ENCODE results near the gene RPL15.
"Not testable (repeated sequence)": the region's sequence is repeated elsewhere in the genome, so short reads cannot be mapped to it uniquely, and the experiment has no call there.

The RPL15 gene

GRCh38 chr3:23869977-23870662 is 46.8 kb upstream of the RPL15 start:
- DNase-seq (ENCODE audit: low read depth in 1 of 2, low spot score in 1 of 2) = no peak
- no peaks in the 10 kb centered on the region for H3K27me3 ChIP-seq (ENCODE audit: insufficient read depth, poor library complexity, severe bottlenecking)
- no peak overlapping the region for H3K27ac ChIP-seq (replicated peaks)
- no peak overlapping the region for H3K4me3 ChIP-seq (replicated peaks; ENCODE audit: insufficient read depth, low read length)
- TF ChIP-seq POLR2AphosphoS5 (IDR thresholded peaks at IDR 0.05; ENCODE audit: low read depth) (no peak), SPI1 (IDR thresholded peaks at IDR 0.05; ENCODE audit: borderline replicate concordance, low read depth) (no peak), CTCF (IDR thresholded peaks at IDR 0.05; ENCODE audit: insufficient read depth, low read length) (no peak), GABPA (IDR thresholded peaks at IDR 0.05; ENCODE audit: low read depth) (no peak), REST (IDR thresholded peaks at IDR 0.05; ENCODE audit: insufficient replicate concordance, low read depth) (no peak)

- not testable (repeated sequence) for H3K27me3 ChIP-seq (ENCODE audit: insufficient read depth, poor library complexity, severe bottlenecking); H3K4me3 ChIP-seq (replicated peaks; ENCODE audit: insufficient read depth, low read length); H3K27ac ChIP-seq (replicated peaks); DNase-seq (ENCODE audit: low read depth in 1 of 2, low spot score in 1 of 2)
Observed at GRCh38 chr3:23870663-23871043, 46.3 kb upstream of the RPL15 start.

GRCh38 chr3:23871361-23871760 is 45.6 kb upstream of the RPL15 start:
- not testable (repeated sequence) for DNase-seq (ENCODE audit: low read depth in 1 of 2, low spot score in 1 of 2); H3K27ac ChIP-seq (replicated peaks); H3K4me3 ChIP-seq (replicated peaks; ENCODE audit: insufficient read depth, low read length); H3K27me3 ChIP-seq (ENCODE audit: insufficient read depth, poor library complexity, severe bottlenecking)

- TF ChIP-seq CTCF (IDR thresholded peaks at IDR 0.05; ENCODE audit: insufficient read depth, low read length) = no peak
- no peak for TF ChIP-seq GABPA (IDR thresholded peaks at IDR 0.05; ENCODE audit: low read depth)
- TF ChIP-seq SPI1 (IDR thresholded peaks at IDR 0.05; ENCODE audit: borderline replicate concordance, low read depth) = no peak
- no peak for TF ChIP-seq REST (IDR thresholded peaks at IDR 0.05; ENCODE audit: insufficient replicate concordance, low read depth)
- TF ChIP-seq POLR2AphosphoS5 (IDR thresholded peaks at IDR 0.05; ENCODE audit: low read depth) = no peak
Observed at GRCh38 chr3:23872330-23872729, 44.6 kb upstream of the RPL15 start.

GRCh38 chr3:23873941-23874340 is 43.0 kb upstream of the RPL15 start:
- Histone ChIP-seq H3K27me3 (ENCODE audit: insufficient read depth, poor library complexity, severe bottlenecking) (no peaks in the 10 kb centered on the region), H3K27ac (replicated peaks) (no peak overlapping the region), H3K4me3 (replicated peaks; ENCODE audit: insufficient read depth, low read length) (no peak overlapping the region)
- TF ChIP-seq SPI1 (IDR thresholded peaks at IDR 0.05; ENCODE audit: borderline replicate concordance, low read depth) (no peak), REST (IDR thresholded peaks at IDR 0.05; ENCODE audit: insufficient replicate concordance, low read depth) (no peak)
- DNase-seq (ENCODE audit: low read depth in 1 of 2, low spot score in 1 of 2) = no peak

More at GRCh38 chr3:23872330-23872729, 44.6 kb upstream of the RPL15 start:
- Histone ChIP-seq H3K27ac (replicated peaks) (no peak overlapping the region), H3K4me3 (replicated peaks; ENCODE audit: insufficient read depth, low read length) (no peak overlapping the region), H3K27me3 (ENCODE audit: insufficient read depth, poor library complexity, severe bottlenecking) (no peaks in the 10 kb centered on the region)
- DNase-seq (ENCODE audit: low read depth in 1 of 2, low spot score in 1 of 2) = no peak

Data from HL-60 (cell line).